Skeletal muscle satellite cell (primary cell): Measurements from ENCODE around the gene RHOBTB1.

Source experiments
- H3K27me3 ChIP-seq: 2 replicates; pipeline ENCODE4 v1.7.0; 2013; ENCODE audit warnings: low read length; ENCODE audit not compliant: control insufficient read depth, insufficient read depth
- H3K36me3 ChIP-seq: 2 replicates; pipeline ENCODE4 v1.7.0; 2013; ENCODE audit warnings: mild to moderate bottlenecking, control low read depth, low read length; ENCODE audit not compliant: insufficient read depth
- H3K4me1 ChIP-seq: 2 replicates; pipeline ENCODE4 v1.7.0; 2013; ENCODE audit warnings: low read length; ENCODE audit not compliant: control insufficient read depth, insufficient read depth
- H3K4me2 ChIP-seq: 2 replicates; pipeline ENCODE4 v1.7.0; 2013; ENCODE audit warnings: mild to moderate bottlenecking, low read length
- H3K4me3 ChIP-seq: 2 replicates; pipeline ENCODE4 v1.7.0; 2013; ENCODE audit warnings: low read length
- H3K9ac ChIP-seq: 2 replicates; pipeline ENCODE4 v1.7.0; 2013; ENCODE audit warnings: mild to moderate bottlenecking, low read depth, low read length, moderate library complexity
- H3K9me3 ChIP-seq: replicated peaks from 2 replicates; pipeline ENCODE4 v1.7.0; 2013; ENCODE audit warnings: mild to moderate bottlenecking, control low read depth, low read length
- small RNA-seq: library from RNA; depleted of rRNA; stranded (forward); fragments of <200 nt; gene quantifications from one replicate; pipeline ENCODE3, GENCODE V24; 2012

The RHOBTB1 gene

DNA sequence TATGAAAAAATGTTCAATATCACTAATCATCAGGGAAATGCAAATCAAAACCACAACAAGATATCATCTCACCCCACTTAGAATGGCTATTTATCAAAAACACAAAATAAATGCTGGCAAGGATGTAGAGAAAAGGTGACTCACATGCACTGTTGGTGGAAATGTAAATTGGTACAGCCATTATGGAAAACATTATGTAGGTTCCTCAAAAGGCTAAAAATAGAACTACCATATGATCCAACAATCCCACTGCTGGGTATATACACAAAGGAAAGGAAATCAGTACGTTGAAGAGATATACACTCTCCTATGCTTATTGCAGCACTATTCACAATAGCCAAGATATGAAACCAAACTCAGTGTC lies 115.5 kb downstream of the RHOBTB1 start:
- no peak overlapping the region for H3K4me3 ChIP-seq
- no peaks in the 10 kb centered on the region for H3K9me3 ChIP-seq
- no peak overlapping the region for H3K9ac ChIP-seq
- H3K4me2 ChIP-seq: peak overlapping the region; percentile 52
- H3K4me1 ChIP-seq: peaks cover 14% of the 10 kb centered on the region
- H3K27me3 ChIP-seq: no peaks in the 10 kb centered on the region
- no peaks in the 10 kb centered on the region for H3K36me3 ChIP-seq

DNA sequence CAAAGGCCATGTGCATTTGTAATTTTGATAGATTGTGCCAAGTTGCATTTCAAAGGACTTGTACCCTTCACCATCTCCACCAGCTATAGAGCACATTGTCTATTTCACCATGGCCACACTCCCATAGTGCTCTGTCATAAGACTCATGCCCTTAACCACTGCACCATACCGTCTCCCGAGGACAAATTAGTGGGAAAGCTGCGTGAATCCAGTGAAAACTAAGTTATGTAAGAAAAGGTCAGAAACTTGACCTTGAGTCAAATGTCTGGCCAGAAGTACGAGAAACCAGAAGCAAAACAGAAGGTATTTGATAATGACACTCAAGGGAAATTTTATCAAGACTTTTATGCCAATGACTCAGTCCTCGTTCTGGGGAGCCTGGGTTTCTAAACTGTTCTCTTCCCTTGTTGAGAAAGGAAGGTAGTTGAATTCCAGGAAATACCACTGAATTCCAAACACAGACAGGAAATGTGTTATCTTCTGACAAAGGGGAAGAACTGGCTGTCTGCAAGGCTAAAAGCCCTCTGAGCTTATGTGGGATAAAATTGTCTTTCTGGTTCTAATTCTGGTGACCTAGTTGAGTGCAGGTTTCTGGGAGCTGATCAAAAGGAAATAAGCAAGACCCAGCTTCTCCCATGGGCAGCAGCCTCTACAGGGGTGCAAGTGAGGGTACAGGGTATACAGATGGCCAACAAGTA lies 116.0 kb downstream of the RHOBTB1 start:
- Histone ChIP-seq H3K4me3 (peak overlapping the region; percentile 34), H3K4me2 (peak overlapping the region; percentile 52), H3K4me1 (peaks cover 14% of the 10 kb centered on the region), H3K9ac (no peak overlapping the region), H3K27me3 (no peaks in the 10 kb centered on the region), H3K36me3 (no peaks in the 10 kb centered on the region), H3K9me3 (no peaks in the 10 kb centered on the region)

DNA sequence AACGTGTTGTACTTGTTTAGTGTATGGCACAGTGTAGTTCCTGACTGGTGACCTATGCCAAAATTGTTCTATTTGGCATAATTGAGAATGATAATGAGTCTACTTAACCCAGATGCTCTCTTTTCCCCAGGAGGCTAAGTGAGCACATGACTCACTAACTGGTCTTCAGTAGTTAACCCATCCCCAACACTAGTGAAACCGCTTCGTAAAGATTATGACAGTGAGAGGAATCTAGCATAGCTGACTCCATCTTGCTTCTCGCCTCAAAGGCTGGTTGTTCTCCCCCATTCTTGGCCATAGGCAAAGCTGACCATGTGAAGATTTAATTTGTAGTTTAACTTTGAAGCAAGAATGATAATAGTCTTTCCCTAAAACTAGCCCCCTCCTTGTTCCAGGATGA lies 118.5 kb downstream of the RHOBTB1 start:
- H3K4me1 ChIP-seq: peaks cover 14% of the 10 kb centered on the region
- H3K4me2 ChIP-seq: no peak overlapping the region
- no peaks in the 10 kb centered on the region for H3K27me3 ChIP-seq
- no peak overlapping the region for H3K9ac ChIP-seq
- H3K36me3 ChIP-seq: no peaks in the 10 kb centered on the region
- no peaks in the 10 kb centered on the region for H3K9me3 ChIP-seq
- no peak overlapping the region for H3K4me3 ChIP-seq

DNA sequence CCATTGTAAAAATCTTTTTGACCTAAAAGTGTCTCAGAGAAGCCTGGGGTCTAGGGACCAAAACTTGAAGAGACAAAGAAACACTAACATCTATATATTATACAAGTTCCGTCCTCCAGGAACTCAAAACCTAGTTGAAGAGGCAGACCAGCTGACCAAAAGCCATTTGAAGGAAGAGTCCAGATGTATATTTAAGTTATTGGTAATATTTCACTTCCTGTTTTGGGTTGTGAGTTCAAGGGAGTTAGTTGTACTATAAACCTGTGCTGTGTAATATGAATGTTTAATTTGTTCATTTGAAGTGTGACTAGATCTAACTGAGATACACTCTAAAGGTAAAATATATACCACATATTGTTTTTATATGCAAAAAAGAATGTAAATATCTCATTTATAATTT lies 120.7 kb downstream of the RHOBTB1 start:
- peaks cover 15% of the 10 kb centered on the region for H3K4me1 ChIP-seq
- H3K36me3 ChIP-seq: no peaks in the 10 kb centered on the region
- H3K9me3 ChIP-seq: no peaks in the 10 kb centered on the region
- no peak overlapping the region for H3K4me3 ChIP-seq
- H3K9ac ChIP-seq: no peak overlapping the region
- H3K4me2 ChIP-seq: no peak overlapping the region
- H3K27me3 ChIP-seq: no peaks in the 10 kb centered on the region

DNA sequence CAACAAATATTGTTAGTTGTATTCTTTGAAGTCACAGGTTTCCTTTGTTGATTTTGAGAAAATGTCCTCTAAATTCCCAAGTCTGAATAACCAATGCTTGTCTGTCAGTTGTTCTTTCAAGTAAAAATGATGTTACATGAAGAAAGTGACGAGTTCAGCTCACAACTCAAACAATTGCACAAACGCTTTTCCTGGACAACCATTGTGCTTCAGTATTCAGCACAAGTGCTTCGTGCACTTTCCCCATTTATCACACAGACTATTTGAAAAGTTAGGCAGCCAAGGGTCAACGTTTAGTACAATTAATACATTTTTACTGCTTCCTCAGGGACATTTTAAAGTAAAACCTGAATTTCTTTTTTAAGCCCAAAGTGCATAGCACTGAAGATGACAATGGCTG lies 121.2 kb downstream of the RHOBTB1 start:
- H3K9me3 ChIP-seq: no peaks in the 10 kb centered on the region
- no peaks in the 10 kb centered on the region for H3K27me3 ChIP-seq
- peaks cover 12% of the 10 kb centered on the region for H3K4me1 ChIP-seq
- no peak overlapping the region for H3K4me2 ChIP-seq
- no peaks in the 10 kb centered on the region for H3K36me3 ChIP-seq
- no peak overlapping the region for H3K9ac ChIP-seq
- H3K4me3 ChIP-seq: no peak overlapping the region

DNA sequence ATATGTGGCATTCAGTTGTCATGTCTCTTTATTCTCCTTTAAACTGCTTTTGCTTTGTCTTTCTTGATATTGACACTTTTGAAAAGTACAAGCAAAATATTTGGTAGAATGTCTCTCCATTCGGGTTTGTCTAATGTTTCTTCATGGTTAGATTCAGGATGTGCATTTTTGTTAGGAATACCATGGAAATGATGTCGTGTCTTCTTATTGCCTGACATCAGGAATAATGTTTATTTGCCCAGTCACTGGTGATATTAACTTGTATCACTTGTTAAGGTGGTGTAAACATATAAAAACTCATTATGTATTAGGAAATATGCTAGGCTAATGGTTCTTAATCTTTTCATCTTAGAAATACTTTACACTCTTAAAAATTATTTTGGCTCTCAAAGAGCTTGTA lies 122.3 kb downstream of the RHOBTB1 start:
- Histone ChIP-seq H3K4me1 (peaks cover 20% of the 10 kb centered on the region), H3K36me3 (no peaks in the 10 kb centered on the region), H3K27me3 (no peaks in the 10 kb centered on the region), H3K4me3 (no peak overlapping the region), H3K4me2 (no peak overlapping the region), H3K9me3 (no peaks in the 10 kb centered on the region), H3K9ac (no peak overlapping the region)

DNA sequence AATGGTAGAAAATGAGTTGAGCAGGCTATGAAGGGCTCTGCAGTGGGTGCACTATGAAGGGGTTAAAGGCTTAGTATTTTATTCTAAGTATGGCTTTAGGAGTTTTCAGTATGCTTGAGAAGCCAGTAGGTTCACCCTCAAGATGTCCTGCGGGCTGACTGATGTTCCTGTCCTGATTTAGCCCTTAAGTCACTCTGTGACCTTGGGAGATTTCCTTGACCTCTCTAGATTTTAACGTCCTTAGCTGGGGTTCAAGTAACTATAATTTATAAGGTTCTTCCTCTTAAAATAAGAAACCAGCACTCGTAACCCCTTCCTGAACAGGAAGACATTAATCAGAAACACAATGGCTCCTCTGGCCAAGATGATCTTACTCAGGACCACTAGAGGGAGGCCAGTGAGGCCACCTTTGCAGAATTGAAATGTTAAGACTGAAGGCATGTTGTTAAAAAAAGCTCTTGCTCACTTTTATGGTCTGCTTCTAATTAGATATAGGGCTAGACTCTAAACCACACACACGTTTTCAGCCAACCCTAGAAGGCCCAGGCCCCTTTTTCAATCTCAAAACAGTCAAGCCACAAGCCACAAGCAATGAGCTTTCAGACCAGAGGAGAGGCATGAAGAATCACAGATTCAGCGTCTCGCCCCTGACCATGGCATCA lies 123.8 kb downstream of the RHOBTB1 start:
- no peaks in the 10 kb centered on the region for H3K36me3 ChIP-seq
- H3K27me3 ChIP-seq: no peaks in the 10 kb centered on the region
- no peak overlapping the region for H3K4me3 ChIP-seq
- H3K9me3 ChIP-seq: no peaks in the 10 kb centered on the region
- peaks cover 20% of the 10 kb centered on the region for H3K4me1 ChIP-seq
- no peak overlapping the region for H3K9ac ChIP-seq
- H3K4me2 ChIP-seq: no peak overlapping the region

Small RNA genes within 50 kb of the gene (small RNA-seq; reads per million reads assigned to genes)
- gene RNU2-72P: 27.4 reads per million, percentile 94 among the genes with 10 or more reads in this experiment
